Measurements from ENCODE around the gene FBP1.

The FBP1 gene

GRCh38 chr9:94586814-94587213, 52.5 kb downstream of the FBP1 start:
- Histone ChIP-seq H3K4me3 (no peak overlapping the region), H3K36me3 (no peaks in the 10 kb centered on the region)

GRCh38 chr9:94586316-94586715, 53.0 kb downstream of the FBP1 start:
- DNase-seq: no peak
- H3K9me3 ChIP-seq: no peaks in the 10 kb centered on the region
- H3K4me1 ChIP-seq: no peaks in the 10 kb centered on the region
- no peak overlapping the region for H3K4me3 ChIP-seq
- intact Hi-C loops (cut with DNase I; ENCODE audit: low total_unique reads): no loop called here
- H3K27me3 ChIP-seq: peaks cover 0 to 10% of the 10 kb centered on the region in 2 donors
- H3K27ac ChIP-seq: no peak overlapping the region
- H3K36me3 ChIP-seq: no peaks in the 10 kb centered on the region
- TF ChIP-seq CTCF (IDR thresholded peaks at IDR 0.05): no peak

More at GRCh38 chr9:94586814-94587213, 52.5 kb downstream of the FBP1 start:
- intact Hi-C loops (cut with DNase I; ENCODE audit: low total_unique reads): no loop called here
- Histone ChIP-seq H3K27ac (no peak overlapping the region), H3K9me3 (no peaks in the 10 kb centered on the region), H3K4me1 (no peaks in the 10 kb centered on the region), H3K27me3 (peaks cover 0 to 10% of the 10 kb centered on the region in 2 donors)
- no peak for TF ChIP-seq CTCF (IDR thresholded peaks at IDR 0.05)
- DNase-seq: no peak

DNA sequence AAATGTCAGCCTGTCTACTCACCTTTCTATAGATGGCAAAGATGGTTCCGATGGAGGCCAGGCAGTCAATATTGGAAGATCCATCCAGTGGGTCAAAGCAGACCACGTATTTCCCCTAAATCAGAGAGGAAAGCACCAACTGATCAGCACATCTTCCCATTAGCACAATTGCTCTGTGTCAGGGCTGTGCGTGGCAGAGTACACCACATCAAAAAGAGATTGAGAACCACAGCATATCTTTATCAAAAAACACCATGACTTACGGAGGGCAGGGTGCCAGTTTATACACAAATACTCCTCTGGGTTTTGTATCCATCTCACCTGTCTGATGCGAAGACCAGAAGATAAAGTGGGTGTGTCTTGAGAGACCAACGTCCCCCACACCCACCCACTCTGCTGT, 54.8 kb downstream of the FBP1 start:
- Histone ChIP-seq H3K4me1 (no peaks in the 10 kb centered on the region), H3K36me3 (no peaks in the 10 kb centered on the region), H3K27me3 (peaks cover 0 to 4% of the 10 kb centered on the region in 2 donors), H3K4me3 (no peak overlapping the region), H3K27ac (no peak overlapping the region), H3K9me3 (no peaks in the 10 kb centered on the region)
- no peak for TF ChIP-seq CTCF (IDR thresholded peaks at IDR 0.05)
- DNase-seq: no peak
- intact Hi-C loops (cut with DNase I; ENCODE audit: low total_unique reads): no loop called here

GRCh38 chr9:94581728-94582127, 57.6 kb downstream of the FBP1 start:
- Histone ChIP-seq H3K27ac (no peak overlapping the region), H3K9me3 (no peaks in the 10 kb centered on the region), H3K4me1 (no peaks in the 10 kb centered on the region), H3K4me3 (no peak overlapping the region), H3K36me3 (no peaks in the 10 kb centered on the region), H3K27me3 (no peaks in the 10 kb centered on the region)
- DNase-seq: no peak
- no peak for TF ChIP-seq CTCF (IDR thresholded peaks at IDR 0.05)
- intact Hi-C loops (cut with DNase I; ENCODE audit: low total_unique reads): no loop called here

DNA sequence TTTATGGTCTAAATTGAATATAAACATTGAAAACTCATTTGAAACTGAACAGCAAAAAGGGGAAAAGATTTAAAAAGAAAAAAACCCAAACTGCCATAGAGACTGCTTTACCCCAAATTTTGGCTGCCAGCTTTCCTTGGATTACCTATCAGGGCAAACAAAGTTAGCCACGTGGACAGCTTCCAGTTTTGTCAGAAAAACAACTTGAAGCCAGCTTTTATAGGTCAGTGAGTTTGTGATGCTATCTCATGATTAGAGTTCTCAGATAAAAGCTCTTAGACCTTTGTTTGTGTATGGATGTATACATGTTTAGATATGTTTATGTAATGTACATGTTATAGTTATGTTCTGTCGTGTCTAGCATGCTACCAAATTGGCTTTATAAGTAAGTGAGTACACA, 61.7 kb downstream of the FBP1 start:
- intact Hi-C loops (cut with DNase I; ENCODE audit: low total_unique reads): no loop called here
- no peaks in the 10 kb centered on the region for H3K4me1 ChIP-seq
- no peaks in the 10 kb centered on the region for H3K9me3 ChIP-seq
- no peak overlapping the region for H3K27ac ChIP-seq
- TF ChIP-seq CTCF (IDR thresholded peaks at IDR 0.05): no peak
- no peaks in the 10 kb centered on the region for H3K27me3 ChIP-seq
- DNase-seq: no peak
- no peaks in the 10 kb centered on the region for H3K36me3 ChIP-seq
- H3K4me3 ChIP-seq: no peak overlapping the region

GRCh38 chr9:94577036-94577435, 62.3 kb downstream of the FBP1 start:
- no peak for TF ChIP-seq CTCF (IDR thresholded peaks at IDR 0.05)
- intact Hi-C loops (cut with DNase I; ENCODE audit: low total_unique reads): no loop called here

More at GRCh38 chr9:94577036-94577435, 62.3 kb downstream of the FBP1 start:
- Histone ChIP-seq H3K27me3 (peaks cover 0 to under 1% of the 10 kb centered on the region in 2 donors), H3K9me3 (no peaks in the 10 kb centered on the region), H3K4me3 (no peak overlapping the region), H3K4me1 (no peaks in the 10 kb centered on the region), H3K36me3 (no peaks in the 10 kb centered on the region), H3K27ac (no peak overlapping the region)
- DNase-seq: no peak

Data from tibial artery (tissue), 4 donors.